Fibroblast of skin of left biceps (primary cell): ENCODE results near the gene VANGL2.

Experiments
- DNase-seq, 2 experiments: peaks; one replicate each; pipeline ENCODE4 v3.0.0-alpha.2; 2013; ENCODE audit warnings: low read depth in 2 of 2

VANGL2 gene

DNA sequence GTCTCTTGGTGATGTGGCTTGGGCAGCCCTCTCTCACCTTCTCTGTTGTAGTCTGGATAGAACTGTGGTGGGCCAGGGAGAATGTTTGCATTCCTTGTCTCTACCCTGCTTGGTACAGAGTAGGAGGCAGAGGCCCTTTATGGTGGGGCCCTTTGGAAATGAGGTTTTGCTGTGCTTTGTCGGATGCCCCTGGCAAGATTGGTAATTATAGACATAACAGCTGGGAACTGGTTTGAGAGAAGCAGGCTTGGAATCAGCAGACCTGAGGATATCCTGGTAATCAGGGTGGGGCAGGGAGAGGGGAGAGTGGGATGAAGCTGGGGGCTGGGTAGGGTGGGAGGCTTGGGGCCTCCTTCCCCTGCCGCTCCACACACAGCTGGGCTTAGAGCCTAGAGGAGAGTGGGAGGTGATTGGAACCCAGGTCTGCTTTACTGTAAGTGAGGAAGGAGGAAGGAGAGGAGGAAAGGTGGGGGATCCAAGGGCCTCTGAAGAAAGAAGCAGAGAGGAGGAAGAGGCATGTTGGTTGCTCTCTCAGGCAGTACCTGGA is 5.0 kb downstream of the VANGL2 start:
- DNase-seq: no peak

GRCh38 chr1:160406131-160406968 is 6.0 kb downstream of the VANGL2 start:
- no peak for DNase-seq

- DNase-seq: no peak
Observed at GRCh38 chr1:160407839-160408801, 7.8 kb downstream of the VANGL2 start.

DNA sequence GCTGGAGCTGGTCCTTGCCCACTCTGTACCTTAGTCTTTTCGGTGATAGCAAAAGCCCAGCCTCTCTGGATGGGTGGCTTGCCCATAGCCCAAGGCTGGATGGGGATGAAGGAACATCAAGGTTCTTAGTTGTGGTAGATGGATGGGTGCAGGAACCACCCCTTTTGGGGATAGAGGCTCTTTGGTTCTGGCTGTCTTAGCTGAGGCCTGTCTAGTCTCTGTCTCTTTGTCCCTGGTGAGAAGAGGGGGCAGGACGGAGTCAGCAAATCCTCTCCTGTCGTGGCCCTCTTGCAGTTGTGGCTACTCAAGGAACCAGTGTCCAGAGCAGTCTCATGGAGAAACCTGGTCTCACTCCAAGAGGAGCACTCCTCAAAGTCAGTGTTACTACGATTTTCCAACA is 8.5 kb downstream of the VANGL2 start:
- DNase-seq: no peak

DNA sequence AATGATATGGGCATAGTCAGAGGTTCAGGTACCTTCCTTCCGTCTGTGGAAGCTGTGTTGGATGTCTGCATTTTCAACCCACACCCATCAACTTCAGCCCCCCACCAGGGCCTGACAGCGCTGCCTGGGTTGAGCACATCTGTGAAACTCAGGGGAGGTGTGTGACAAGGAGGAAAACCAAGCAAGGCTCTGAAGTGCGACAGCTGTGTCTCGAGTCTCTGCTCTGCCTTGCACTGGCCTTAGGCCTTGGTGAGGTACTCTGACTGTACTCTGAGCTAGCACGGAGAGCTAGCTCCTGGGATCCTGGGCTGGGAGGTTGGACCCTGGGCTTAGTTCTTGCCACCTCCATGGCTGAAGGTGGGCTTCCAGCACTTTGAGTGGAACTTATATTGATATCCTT is 9.1 kb downstream of the VANGL2 start:
- no peak for DNase-seq

DNA sequence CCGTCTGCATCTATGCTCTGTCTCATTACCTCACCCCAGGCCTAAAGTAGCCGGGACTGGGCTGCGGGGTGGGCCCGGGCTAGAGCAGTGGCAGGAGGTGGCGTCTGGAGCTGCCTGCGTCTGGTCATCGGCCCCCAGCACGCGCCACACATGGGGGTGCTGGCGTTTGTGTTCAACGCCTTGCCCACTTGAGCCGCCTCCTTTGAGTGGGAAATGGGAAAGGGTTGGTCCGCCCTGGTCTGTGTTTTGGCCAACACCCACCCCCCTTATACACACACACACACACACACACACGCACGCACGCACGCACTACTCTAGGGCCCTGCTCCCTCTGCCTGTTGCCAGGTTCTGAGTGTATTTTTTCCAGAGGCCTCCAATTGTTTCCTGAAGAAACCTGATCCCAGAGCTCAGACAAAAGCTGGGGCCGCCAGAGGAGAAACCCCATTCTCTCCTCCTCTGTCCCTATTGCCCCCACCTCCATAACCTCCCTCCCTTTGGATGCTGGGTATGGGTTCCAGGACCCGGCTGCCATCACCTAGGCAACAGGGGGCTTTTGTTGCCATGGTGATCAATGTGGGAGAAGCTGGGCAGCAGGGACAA is 10.1 kb downstream of the VANGL2 start:
- DNase-seq: peak in 1 of 2 experiments; percentile 23

DNA sequence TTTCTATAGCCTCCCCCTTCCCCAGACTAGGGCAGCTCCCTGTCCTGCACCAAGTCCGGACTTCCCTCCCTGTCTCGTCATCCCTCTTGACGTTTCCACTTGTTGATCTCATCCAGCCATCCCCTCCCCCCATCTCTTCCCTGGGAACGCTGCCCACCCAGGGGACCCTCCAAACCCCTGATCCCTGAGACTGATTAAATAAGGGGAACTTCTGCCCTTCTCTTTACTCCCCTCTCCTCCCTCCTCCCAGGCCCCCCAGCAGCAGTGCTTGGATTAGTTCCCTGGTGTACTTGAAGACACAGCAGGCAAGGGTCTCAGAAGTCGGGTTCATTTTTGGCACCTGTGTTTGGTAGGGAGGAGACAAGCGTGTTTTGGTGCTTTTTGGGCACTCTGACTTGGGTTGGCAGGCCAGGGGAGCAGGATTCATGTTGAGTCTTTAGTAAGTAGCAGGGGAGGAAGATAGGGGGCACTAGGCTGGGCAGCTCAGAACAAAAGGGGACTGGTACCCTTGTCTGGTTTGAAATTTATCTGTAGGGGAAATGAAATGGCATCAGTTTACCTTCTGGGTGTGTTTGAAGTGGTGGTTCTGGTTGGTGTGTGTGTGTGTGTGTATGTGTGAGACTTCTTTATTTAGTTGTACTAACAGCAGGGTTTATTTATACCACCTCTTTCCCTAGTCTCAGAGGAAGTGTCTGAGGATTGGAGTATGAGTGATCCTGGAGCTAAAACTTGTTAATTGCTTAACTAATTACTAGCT is 11.1 kb downstream of the VANGL2 start:
- no peak for DNase-seq

- no peak for DNase-seq
Observed at GRCh38 chr1:160412028-160412362, 11.6 kb downstream of the VANGL2 start.

GRCh38 chr1:160413716-160414115 is 13.4 kb downstream of the VANGL2 start:
- DNase-seq: no peak

DNA sequence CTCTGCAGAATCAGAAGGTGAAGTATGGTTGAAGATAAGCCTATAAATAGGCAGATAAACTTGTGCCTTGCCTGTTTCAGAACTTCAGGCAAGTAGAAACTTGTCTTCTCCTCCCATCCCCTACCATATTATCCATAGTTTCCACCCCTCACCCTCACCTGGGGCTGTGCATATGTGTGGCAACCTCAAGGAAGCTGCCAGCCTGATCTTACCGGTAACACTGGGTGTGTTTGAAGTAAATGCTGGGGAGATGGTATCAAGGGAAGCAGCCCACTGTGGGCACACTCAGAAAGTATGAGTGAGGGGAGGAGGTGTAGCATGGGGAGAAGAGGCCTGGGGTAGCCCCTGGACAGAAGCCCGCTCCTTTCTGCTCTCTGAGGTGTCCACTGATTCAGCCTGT is 14.5 kb downstream of the VANGL2 start:
- no peak for DNase-seq

- DNase-seq: no peak
Observed at GRCh38 chr1:160415696-160416290, 15.4 kb downstream of the VANGL2 start.

DNA sequence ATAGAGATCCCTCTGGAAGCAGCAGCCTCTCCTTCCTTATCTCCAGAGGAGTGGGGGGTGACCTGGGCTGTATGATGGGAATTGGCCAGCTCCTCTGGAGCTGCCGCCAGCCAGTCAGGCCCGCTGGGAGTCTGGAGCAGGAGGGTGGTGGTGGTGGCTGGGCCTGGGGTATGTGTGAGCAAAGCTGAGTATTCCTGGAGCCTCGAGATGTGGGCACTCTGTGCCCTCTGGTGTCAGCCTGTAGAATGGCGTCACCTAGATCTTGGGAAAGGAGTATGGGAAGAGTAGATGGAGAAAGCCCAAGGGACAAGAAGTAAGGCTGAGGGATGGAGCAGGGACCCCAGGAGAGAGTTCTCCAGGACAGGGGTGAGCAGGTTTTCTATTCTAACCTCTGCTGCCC is 16.0 kb downstream of the VANGL2 start:
- DNase-seq: no peak

DNA sequence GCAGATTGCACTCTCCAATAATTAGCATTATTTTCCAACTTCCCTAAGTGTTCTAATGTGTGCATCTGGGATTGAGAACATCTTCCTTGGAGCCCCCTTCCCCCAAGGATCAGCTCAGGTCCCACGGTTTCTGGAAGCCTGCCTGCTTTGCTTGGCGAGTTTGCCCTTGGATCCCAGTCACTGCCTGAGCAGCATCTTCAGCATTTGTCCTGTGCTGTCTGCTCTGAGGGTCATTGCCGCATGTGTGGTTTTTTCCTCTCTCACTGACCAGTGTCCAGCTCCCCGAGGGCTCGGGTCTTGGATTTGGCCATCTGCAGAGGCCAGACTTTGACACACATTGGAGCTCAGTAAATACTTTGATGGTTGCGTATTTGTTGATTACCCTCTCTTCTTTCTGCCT is 18.1 kb downstream of the VANGL2 start:
- DNase-seq: no peak

GRCh38 chr1:160419150-160419837 is 18.9 kb downstream of the VANGL2 start:
- DNase-seq: no peak

- no peak for DNase-seq
Observed at GRCh38 chr1:160419838-160420169, 19.4 kb downstream of the VANGL2 start.

DNA sequence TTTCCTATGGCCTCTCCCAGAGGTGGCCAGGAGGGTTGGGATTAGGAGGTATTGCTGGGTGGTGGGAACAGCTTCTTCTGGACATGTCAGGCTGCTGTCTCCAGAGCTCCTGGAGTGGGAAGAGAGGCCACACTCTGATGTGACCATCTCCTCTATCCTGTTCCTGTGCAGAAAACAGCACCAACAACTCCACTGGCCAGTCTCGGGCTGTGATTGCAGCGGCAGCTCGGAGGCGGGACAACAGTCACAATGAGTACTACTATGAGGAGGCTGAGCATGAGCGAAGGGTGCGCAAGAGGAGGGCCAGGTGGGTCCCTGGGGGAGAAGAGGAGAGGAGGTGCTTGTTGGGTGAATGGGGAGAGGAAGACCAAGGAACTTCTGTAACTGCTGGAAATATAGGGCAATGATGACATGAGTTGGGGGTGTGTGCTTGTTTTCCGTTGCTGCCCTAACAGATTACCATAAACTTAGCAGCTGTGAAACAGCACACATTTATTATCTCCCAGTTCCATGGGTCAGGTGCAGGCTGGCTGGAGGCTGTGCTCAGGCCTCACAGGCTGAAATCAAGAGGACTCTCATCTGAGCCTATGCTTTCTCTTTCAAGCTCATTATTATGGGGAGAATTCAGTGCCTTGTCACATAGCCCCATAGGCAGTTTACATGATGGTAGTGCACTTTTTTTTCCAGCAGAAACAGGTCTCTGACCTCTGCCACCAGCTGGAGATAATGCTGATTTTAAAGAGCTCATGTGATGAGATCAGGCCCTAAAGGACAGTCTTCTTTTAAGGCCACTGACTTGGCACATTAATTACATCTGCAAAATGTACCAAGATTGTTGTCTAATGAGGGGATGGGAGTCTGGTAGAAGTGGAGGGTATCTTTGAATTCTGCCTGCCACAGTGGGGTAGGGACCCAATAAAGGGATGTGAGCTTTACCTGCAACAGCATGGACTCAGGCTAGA is 20.8 kb downstream of the VANGL2 start:
- DNase-seq: no peak

GRCh38 chr1:160421881-160422280 is 21.5 kb downstream of the VANGL2 start:
- DNase-seq: no peak

DNA sequence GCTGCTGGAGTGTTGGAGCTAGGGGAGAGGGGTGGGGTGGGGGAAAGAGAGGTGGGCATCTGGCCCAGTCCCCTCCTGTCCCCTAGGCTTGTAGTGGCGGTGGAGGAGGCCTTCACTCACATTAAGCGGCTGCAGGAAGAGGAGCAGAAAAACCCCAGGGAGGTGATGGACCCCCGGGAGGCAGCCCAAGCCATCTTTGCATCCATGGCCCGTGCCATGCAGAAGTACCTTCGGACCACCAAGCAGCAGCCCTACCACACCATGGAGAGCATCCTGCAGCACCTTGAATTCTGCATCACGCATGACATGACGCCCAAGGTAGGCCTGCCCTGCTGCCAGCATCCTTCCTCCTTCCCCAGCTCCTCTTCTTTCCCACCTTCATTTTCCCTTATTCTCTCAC is 23.6 kb downstream of the VANGL2 start:
- no peak for DNase-seq

DNA sequence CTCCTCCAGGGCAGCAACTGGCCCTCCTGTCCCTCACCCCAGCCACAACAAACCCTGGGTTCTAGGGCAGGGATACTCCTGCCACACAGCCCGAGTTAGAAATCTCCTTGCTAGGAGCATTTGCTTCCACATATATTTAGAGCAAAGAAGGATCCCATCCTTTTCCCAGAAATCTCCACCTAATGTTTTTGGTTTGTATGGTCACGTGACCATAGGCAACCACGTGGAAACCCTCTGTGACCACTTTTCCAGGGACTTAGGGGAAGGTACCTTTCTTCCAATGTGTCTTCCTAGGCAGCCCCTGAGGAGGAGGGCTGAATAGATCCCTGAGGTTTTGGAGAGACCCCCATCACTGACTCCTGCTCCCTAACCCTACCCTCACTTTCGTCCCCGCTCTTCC is 25.5 kb downstream of the VANGL2 start:
- DNase-seq: no peak
